ENCODE measurements around the gene DLG2.

DNA sequence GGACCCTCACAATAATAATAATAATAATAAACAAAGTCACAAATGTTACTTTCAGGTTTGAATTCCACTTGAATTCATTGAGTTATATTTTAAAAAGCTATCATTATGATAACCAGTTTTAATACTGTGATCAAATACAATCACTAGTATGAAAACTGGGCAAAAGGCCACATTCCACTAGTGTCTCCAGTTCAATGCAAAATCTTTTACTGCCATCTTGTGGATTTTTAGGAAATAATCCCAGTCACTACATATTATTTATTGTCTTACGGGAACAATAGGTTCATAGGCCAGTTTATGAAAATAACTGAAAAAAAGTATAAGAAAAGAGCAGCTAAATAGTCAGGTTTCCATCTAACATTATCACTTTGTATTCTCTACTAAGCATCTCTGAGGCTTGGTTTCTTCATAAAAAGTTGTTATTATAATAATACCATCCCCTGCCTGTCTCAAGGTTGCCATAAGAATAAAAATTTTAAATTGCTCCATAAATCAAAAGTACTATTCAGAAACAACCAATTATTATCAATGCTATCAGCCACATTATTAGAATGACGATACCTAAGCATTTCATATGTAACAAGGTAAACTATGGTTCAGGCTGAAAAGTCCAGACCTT is 1807.1 kb downstream of the DLG2 start:
- TF ChIP-seq POLR2A (IDR thresholded peaks at IDR 0.05), result no peak
- TF ChIP-seq, protein P1, sequence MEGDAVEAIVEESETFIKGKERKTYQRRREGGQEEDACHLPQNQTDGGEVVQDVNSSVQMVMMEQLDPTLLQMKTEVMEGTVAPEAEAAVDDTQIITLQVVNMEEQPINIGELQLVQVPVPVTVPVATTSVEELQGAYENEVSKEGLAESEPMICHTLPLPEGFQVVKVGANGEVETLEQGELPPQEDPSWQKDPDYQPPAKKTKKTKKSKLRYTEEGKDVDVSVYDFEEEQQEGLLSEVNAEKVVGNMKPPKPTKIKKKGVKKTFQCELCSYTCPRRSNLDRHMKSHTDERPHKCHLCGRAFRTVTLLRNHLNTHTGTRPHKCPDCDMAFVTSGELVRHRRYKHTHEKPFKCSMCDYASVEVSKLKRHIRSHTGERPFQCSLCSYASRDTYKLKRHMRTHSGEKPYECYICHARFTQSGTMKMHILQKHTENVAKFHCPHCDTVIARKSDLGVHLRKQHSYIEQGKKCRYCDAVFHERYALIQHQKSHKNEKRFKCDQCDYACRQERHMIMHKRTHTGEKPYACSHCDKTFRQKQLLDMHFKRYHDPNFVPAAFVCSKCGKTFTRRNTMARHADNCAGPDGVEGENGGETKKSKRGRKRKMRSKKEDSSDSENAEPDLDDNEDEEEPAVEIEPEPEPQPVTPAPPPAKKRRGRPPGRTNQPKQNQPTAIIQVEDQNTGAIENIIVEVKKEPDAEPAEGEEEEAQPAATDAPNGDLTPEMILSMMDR (IDR thresholded peaks at IDR 0.05), result peak; percentile 56 to 61 (median 58)

Measured in uterus (tissue), 2 donors.